Testis (tissue), 2 donors: ENCODE measurements around the gene SLC9A9.

Experiments used
- POLR2A ChIP-seq: fragments of 450-650 bp; IDR thresholded peaks from one replicate; pipeline ENCODE4 v1.6.1; 2017; ENCODE audit warnings: antibody characterized with exemption, mild to moderate bottlenecking, moderate library complexity
- TF ChIP-seq, protein P1 (sequence below), 3 experiments: fragments of 450-650 bp in 2 of 3; fragments of 200-600 bp in 1 of 3; sonication (generic) in 1 of 3; IDR thresholded peaks; one replicate each; pipeline ENCODE4 v1.5.1; 2016 to 2019; ENCODE audit warnings: antibody characterized with exemption in 3 of 3, mild to moderate bottlenecking in 2 of 3, moderate library complexity in 1 of 3

DNA sequence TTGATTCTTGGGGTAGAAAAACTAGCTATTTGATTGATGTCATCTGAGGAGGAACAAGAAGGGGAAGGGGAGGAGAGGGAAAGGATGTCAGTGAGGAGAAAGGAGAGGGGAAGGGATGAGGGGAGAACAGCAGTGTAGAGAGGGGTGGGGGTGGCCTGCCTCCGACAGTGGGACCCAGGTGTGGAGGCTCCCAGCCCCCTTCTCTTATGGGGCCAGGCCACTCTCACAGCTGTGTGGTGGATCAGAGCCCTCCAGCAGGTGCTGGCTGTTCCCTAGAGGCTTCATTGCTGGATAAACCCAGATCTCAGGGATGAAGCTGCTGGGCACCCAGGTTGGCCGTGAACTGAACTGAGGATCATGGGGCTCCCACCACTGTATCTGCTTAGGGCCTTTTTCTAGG is 464.2 kb downstream of the SLC9A9 start:
- TF ChIP-seq, protein P1, sequence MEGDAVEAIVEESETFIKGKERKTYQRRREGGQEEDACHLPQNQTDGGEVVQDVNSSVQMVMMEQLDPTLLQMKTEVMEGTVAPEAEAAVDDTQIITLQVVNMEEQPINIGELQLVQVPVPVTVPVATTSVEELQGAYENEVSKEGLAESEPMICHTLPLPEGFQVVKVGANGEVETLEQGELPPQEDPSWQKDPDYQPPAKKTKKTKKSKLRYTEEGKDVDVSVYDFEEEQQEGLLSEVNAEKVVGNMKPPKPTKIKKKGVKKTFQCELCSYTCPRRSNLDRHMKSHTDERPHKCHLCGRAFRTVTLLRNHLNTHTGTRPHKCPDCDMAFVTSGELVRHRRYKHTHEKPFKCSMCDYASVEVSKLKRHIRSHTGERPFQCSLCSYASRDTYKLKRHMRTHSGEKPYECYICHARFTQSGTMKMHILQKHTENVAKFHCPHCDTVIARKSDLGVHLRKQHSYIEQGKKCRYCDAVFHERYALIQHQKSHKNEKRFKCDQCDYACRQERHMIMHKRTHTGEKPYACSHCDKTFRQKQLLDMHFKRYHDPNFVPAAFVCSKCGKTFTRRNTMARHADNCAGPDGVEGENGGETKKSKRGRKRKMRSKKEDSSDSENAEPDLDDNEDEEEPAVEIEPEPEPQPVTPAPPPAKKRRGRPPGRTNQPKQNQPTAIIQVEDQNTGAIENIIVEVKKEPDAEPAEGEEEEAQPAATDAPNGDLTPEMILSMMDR (IDR thresholded peaks at IDR 0.05): no peak
- TF ChIP-seq POLR2A: no peak
